ENCODE measurements around the gene ASCL4. TPM values are rescaled to one million over a fixed set of nuclear protein-coding genes. Genes with fewer than 3 reads are reported as not detected.

Gene ASCL4
- total and polyA plus RNA-seq, 2 of the 4 experiments (the other 2 are of a cell fraction), result not detected

GRCh38 chr12:107730618-107731341 is 43.7 kb upstream of the ASCL4 start:
- no CpG with 5 or more reads among the region's 4 CpGs for WGBS, 2 experiments (ENCODE audit: extremely low coverage in 2 of 2, insufficient read length in 1 of 2)
- Histone ChIP-seq H4K20me1 (ENCODE audit: insufficient read depth, low read length) (0 out of 2 replicates have a peak, but pooled peaks cover 4% of the 10 kb centered on the region), H2AK9ac (replicated peaks; ENCODE audit: low read depth, low read length, poor library complexity) (no peak overlapping the region), H3K4ac (ENCODE audit: low read depth, low read length) (no peak overlapping the region), H2BK5ac (ENCODE audit: low read depth, low read length, poor library complexity, severe bottlenecking) (no peak overlapping the region), H3K27ac (ENCODE audit: insufficient read depth, low read length) (no peak overlapping the region), H3K18ac (ENCODE audit: low read depth, low read length) (no peak overlapping the region), H3K9me3 (ENCODE audit: control insufficient read depth, insufficient read depth, low read length) (no peaks in the 10 kb centered on the region), H2AFZ (replicated peaks; ENCODE audit: low read length, poor library complexity) (no peak overlapping the region), H3K36me3 (ENCODE audit: control insufficient read depth, insufficient read depth, low read length) (peaks cover 15% of the 10 kb centered on the region), H2BK15ac (ENCODE audit: low read depth, low read length) (no peak overlapping the region), H3K79me1 (ENCODE audit: low read depth in 1 of 2, low read length in 2 of 2) (no peaks in the 10 kb centered on the region; a peak in 1 of 4 replicates), H3K27me3 (ENCODE audit: control insufficient read depth, insufficient read depth, low read length) (no peaks in the 10 kb centered on the region), H3K4me2 (ENCODE audit: low read depth, low read length) (no peak overlapping the region), H3K4me1 (ENCODE audit: control insufficient read depth, insufficient read depth, low read length) (no peaks in the 10 kb centered on the region), H4K91ac (ENCODE audit: insufficient read depth, low read depth, low read length) (no peak overlapping the region), H2BK120ac (ENCODE audit: low read depth, low read length) (no peak overlapping the region), H3K9me1 (ENCODE audit: insufficient read depth, low read length) (peaks cover 2% of the 10 kb centered on the region; the same call in 1 of the 2 replicates), H3K56ac (ENCODE audit: extremely low read depth, insufficient read depth, low read length) (no peak overlapping the region), H2AK5ac (ENCODE audit: low read depth, low read length) (no peak overlapping the region), H4K5ac (ENCODE audit: low read depth, low read length) (no peak overlapping the region), H3K23ac (ENCODE audit: low read depth, low read length) (no peak overlapping the region), H2BK20ac (ENCODE audit: low read depth, low read length) (no peak overlapping the region), H4K8ac (ENCODE audit: low read depth in 2 of 2, low read length in 2 of 2) (no peak overlapping the region), H3K14ac (replicated peaks; ENCODE audit: low read depth, low read length) (no peak overlapping the region), H3K9ac (ENCODE audit: low read depth, low read length) (no peak overlapping the region), H3K4me3 (ENCODE audit: insufficient read depth, low read depth, low read length) (no peak overlapping the region)
- ChIA-PET CTCF (no interaction called here), POLR2A (ENCODE audit: unreplicated experiment) (no interaction called here)
- ATAC-seq (ENCODE audit: low read depth) (peak; percentile 24), DNase-seq (no peak)
- intact Hi-C loops (cut with micrococcal nuclease) (no loop called here), in situ Hi-C loops (cut with MboI; ENCODE audit: low sequenced_read_pairs) (no loop called here), dilution Hi-C loops (cut with HindIII; ENCODE audit: low sequenced_read_pairs, unreplicated experiment) (no loop called here)
- no peak for TF ChIP-seq SMC3 (IDR thresholded peaks at IDR 0.05; ENCODE audit: low read depth, low read length)
- BruUV-seq (replicated peaks), result no TSS peak

All from IMR-90 (cell line).